HFFc6 (cell line): Measurements from ENCODE around the gene TADA2B. TPM values are rescaled to one million over a fixed set of nuclear protein-coding genes. Genes with fewer than 3 reads are reported as not detected.

Experiments used
- DNase-seq: peaks from one replicate; pipeline ENCODE4 v3.0.0-alpha.2; 2018
- H3K27ac Mint-ChIP-seq: 2 replicates; pipeline ENCODE4 v1.8.0; 2020; ENCODE audit warnings: mild to moderate bottlenecking, mixed read lengths
- H3K27me3 Mint-ChIP-seq: 2 replicates; pipeline ENCODE4 v1.8.0; 2021; ENCODE audit warnings: mild to moderate bottlenecking, moderate library complexity, mixed read lengths; ENCODE audit not compliant: insufficient read depth
- H3K36me3 Mint-ChIP-seq: 2 replicates; pipeline ENCODE4 v1.8.0; 2021; ENCODE audit warnings: low read depth, mixed read lengths
- H3K4me1 Mint-ChIP-seq: 2 replicates; pipeline ENCODE4 v1.8.0; 2020; ENCODE audit warnings: low read depth, mixed read lengths
- H3K4me3 Mint-ChIP-seq: 2 replicates; pipeline ENCODE4 v1.8.0; 2020; ENCODE audit warnings: mild to moderate bottlenecking, moderate library complexity, mixed read lengths
- H3K9me3 Mint-ChIP-seq: 2 replicates; pipeline ENCODE4 v1.8.0; 2020; ENCODE audit warnings: mild to moderate bottlenecking, mixed read lengths
- total RNA-seq, 6 experiments: library from RNA; stranded (reverse); fragmentation: NEBNext Ultra II Directional; extraction: Animal tissue kit (Norgen Biotek cat#: 25700); gene quantifications; 2 replicates in 1 of 6; 3 replicates in 5 of 6; pipeline ENCODE4 v1.2.3, GENCODE V29; 2021
- TF ChIP-seq, protein P1 (sequence below): fragments of 200-600 bp; sonication (generic); IDR thresholded peaks from 2 replicates; pipeline ENCODE4 v1.5.0; 2021; ENCODE audit warnings: antibody characterized with exemption, mild to moderate bottlenecking

TADA2B gene
- total RNA-seq, 6 experiments from 2014 or later, result 15.5 to 19.9 (median 17.9) TPM

DNA sequence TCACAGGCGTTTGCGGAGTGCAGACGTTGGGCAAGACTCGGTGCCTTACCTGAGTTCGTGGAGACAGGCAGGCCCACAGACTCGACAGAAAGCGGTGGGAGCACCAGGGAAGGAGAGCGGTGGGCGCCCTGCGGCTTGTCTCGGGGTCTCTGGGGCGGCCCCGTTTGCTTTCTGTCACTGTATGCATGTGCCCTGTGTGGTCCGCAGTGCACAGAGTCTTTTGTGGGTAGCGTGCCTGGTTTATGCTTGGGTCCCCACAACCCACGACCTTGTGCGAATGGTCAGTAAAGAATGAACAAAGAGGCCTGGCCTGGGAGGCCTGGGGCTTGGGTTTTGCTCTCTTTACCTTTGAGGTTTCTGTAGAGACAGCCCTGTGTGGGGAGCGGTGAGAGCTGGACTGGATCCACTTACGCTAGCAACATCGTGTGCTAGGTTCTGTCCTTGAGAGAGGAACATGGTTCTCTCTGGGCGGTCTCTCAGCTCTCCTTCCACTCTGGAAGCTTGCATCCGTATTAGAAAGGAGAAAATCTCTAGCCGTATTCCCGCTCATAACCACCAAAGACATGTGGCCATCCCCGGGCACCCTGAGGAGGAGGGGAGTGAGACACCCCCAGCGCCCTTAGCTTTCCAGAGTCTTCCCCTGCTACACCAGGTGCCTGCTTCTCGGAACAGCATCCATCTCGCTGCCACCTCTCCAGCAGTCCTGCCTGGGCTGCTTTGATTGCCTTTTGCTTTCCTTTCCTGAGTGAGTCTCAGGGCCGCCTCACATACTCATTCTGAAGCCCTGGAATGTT lies 1.2 kb downstream of the TADA2B start:
- Mint-ChIP-seq H3K36me3 (no peaks in the 10 kb centered on the region; the same call in none of the 2 replicates), H3K27ac (peak overlapping the region; percentile 66), H3K4me1 (peaks cover 44% of the 10 kb centered on the region), H3K4me3 (peak overlapping the region; percentile 94), H3K27me3 (no peaks in the 10 kb centered on the region; the same call in 1 of the 2 replicates), H3K9me3 (no peaks in the 10 kb centered on the region)
- TF ChIP-seq, protein P1, sequence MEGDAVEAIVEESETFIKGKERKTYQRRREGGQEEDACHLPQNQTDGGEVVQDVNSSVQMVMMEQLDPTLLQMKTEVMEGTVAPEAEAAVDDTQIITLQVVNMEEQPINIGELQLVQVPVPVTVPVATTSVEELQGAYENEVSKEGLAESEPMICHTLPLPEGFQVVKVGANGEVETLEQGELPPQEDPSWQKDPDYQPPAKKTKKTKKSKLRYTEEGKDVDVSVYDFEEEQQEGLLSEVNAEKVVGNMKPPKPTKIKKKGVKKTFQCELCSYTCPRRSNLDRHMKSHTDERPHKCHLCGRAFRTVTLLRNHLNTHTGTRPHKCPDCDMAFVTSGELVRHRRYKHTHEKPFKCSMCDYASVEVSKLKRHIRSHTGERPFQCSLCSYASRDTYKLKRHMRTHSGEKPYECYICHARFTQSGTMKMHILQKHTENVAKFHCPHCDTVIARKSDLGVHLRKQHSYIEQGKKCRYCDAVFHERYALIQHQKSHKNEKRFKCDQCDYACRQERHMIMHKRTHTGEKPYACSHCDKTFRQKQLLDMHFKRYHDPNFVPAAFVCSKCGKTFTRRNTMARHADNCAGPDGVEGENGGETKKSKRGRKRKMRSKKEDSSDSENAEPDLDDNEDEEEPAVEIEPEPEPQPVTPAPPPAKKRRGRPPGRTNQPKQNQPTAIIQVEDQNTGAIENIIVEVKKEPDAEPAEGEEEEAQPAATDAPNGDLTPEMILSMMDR, result no peak
- peak; percentile 12 for DNase-seq

DNA sequence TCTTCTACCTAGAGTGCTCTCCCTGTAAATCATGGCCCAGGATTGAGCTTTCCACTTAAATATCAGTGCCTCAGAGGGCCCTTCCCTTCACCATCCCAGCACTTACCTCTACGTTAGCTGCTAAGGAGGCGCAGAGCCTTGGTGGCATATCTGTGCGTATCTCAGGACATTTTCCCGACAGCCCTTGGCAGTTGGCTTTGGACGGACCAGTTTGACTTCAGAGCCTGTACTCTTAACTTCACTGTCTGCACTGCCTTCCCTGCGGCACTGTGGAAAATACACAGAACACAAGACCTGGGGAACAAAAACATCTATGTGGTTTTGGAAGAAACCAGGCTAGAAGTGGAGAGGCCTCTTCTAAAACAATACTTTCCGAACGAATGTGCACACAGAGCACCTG lies 2.4 kb downstream of the TADA2B start:
- peak overlapping the region; percentile 94; the same call in 1 of the 2 replicates for H3K4me3 Mint-ChIP-seq
- H3K27me3 Mint-ChIP-seq, result peaks cover 2% of the 10 kb centered on the region
- DNase-seq, result no peak
- H3K4me1 Mint-ChIP-seq, result peaks cover 44% of the 10 kb centered on the region
- no peaks in the 10 kb centered on the region; the same call in none of the 2 replicates for H3K36me3 Mint-ChIP-seq
- TF ChIP-seq, protein P1, result no peak
- H3K9me3 Mint-ChIP-seq, result no peaks in the 10 kb centered on the region
- H3K27ac Mint-ChIP-seq, result no peak overlapping the region

DNA sequence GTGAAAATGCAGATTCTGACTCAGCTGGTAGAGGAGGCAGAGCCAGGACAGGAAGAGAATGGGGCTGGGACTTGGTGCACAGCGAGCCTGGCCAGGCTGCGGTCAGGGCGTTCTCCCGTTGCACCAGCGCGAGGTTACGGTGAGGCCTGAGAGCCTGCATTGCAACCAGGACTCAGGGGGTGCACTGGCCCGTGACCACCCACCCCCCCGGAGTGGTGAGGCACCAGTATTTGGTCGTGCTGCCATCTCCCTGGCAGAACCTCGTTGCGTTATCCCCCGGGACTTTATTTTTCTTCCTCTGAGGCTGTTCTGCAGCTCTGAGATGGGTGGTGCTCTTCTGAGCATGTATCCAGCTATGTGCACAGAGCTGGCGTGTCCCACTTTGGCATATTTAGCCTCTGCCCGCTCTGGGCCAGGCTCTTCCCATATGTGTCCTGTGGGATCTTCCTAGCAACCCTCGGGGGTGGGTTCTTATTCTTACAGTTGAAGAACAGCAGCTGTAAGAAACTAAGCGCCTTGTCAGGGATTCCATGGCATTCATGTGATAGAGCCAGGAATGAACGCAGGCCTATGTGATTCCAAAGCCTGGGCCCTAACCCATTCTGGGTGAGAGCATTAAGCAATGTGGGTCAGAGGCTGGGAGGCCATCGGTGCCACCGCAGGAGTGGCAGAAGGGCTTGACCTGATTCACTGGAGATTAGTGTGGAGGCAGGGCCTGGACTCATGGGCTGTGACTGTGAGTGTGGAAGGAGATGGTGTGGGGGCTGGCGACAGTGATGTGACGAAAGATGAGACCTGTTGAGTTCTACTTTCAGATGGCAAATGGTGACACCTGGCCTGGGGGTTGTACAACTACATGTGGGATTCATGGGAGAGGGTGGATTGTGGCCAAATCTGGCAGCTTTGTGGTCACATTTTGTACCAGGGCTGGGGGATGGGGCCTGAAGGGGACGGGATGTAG lies 3.1 kb downstream of the TADA2B start:
- no peak overlapping the region for H3K4me3 Mint-ChIP-seq
- H3K9me3 Mint-ChIP-seq, result no peaks in the 10 kb centered on the region
- no peak for DNase-seq
- H3K4me1 Mint-ChIP-seq, result peaks cover 42% of the 10 kb centered on the region
- TF ChIP-seq, protein P1, result no peak
- peaks cover 2% of the 10 kb centered on the region for H3K27me3 Mint-ChIP-seq
- H3K27ac Mint-ChIP-seq, result no peak overlapping the region
- no peaks in the 10 kb centered on the region; the same call in none of the 2 replicates for H3K36me3 Mint-ChIP-seq

DNA sequence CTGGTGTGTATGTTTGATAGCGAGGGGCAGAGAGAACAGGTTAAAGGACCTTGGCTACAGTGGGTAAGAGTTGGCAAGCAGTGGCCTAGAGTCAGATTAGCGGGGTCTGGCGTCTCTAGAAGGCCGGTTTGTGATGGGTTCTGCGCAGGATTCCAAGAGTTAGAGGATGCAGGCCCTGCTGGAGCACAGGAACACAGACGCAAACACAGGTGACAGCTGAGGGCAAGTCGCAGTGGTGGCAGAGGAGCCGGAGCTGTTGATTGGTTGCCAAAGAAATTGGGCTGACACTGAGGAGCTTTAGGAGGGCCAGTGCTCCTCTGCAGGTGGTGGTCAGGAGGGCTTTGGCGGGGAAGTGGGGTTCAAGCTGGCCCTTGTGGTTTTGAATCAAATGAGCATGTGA lies 3.8 kb downstream of the TADA2B start:
- no peaks in the 10 kb centered on the region; the same call in none of the 2 replicates for H3K36me3 Mint-ChIP-seq
- TF ChIP-seq, protein P1, result no peak
- H3K9me3 Mint-ChIP-seq, result no peaks in the 10 kb centered on the region
- no peak for DNase-seq
- H3K4me1 Mint-ChIP-seq, result peaks cover 35% of the 10 kb centered on the region
- H3K27ac Mint-ChIP-seq, result no peak overlapping the region
- H3K27me3 Mint-ChIP-seq, result peaks cover 2% of the 10 kb centered on the region
- no peak overlapping the region for H3K4me3 Mint-ChIP-seq

DNA sequence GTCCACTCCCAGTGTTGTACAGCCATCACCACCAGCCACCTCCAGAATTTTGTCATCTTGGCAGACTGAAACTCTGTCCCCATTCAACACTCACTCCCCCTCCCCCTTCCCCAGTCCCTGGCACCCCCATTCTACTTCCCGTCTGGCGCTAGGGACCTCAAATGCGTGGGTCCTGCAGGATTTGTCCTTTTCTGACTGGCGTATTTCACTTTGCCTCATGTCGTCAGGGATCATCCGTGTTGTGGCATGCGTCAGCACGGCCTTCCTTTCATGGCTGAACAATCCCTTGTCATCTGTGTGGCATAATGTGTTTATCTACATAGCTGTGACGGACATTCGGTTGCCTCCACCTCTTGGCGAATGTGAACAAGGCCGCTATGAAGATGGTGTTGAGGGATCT lies 5.5 kb downstream of the TADA2B start:
- Mint-ChIP-seq H3K27me3 (peaks cover 2% of the 10 kb centered on the region), H3K4me1 (peaks cover 29% of the 10 kb centered on the region), H3K4me3 (no peak overlapping the region), H3K36me3 (peaks cover 1% of the 10 kb centered on the region), H3K27ac (no peak overlapping the region), H3K9me3 (no peaks in the 10 kb centered on the region)
- TF ChIP-seq, protein P1, result no peak
- no peak for DNase-seq
